GM23338 (cell line): ENCODE data around the gene POLG2. TPM values are rescaled to one million over a fixed set of nuclear protein-coding genes. Genes with fewer than 3 reads are reported as not detected.

Source experiments
- ATAC-seq: fragments of 200-7000 bp; cut with Tn5 transposase; 3 replicates; pipeline ENCODE4 v1.9.1; 2020
- DNase-seq: peaks from one replicate; pipeline ENCODE4 v3.0.0-alpha.2; 2015; ENCODE audit warnings: low spot score
- H2AFZ ChIP-seq: fragments of 200-600 bp; sonication (generic); 2 replicates; pipeline ENCODE4 v1.8.0; 2016; ENCODE audit warnings: antibody characterized with exemption, mild to moderate bottlenecking, moderate library complexity
- H3F3A ChIP-seq: fragments of 200-600 bp; sonication (generic); replicated peaks from 2 replicates; pipeline ENCODE4 v1.8.0; 2017; ENCODE audit warnings: antibody characterized with exemption, mixed run types, low read depth
- H3K27ac ChIP-seq: fragments of 200-600 bp; sonication (generic); 2 replicates; pipeline ENCODE4 v1.6.1; 2016; ENCODE audit warnings: low read depth
- H3K27me3 ChIP-seq: fragments of 200-600 bp; sonication (generic); 2 replicates; pipeline ENCODE4 v1.8.0; 2016; ENCODE audit warnings: mild to moderate bottlenecking, mixed run types, moderate library complexity; ENCODE audit not compliant: insufficient read depth
- H3K36me3 ChIP-seq: fragments of 200-600 bp; sonication (generic); 2 replicates; pipeline ENCODE4 v1.8.0; 2016; ENCODE audit warnings: mild to moderate bottlenecking; ENCODE audit not compliant: insufficient read depth
- H3K4me1 ChIP-seq: fragments of 200-600 bp; sonication (generic); 2 replicates; pipeline ENCODE4 v1.8.0; 2016; ENCODE audit warnings: mild to moderate bottlenecking, moderate library complexity; ENCODE audit not compliant: insufficient read depth
- H3K4me2 ChIP-seq: fragments of 200-600 bp; sonication (generic); 2 replicates; pipeline ENCODE4 v1.7.1; 2017; ENCODE audit warnings: mixed run types
- H3K4me3 ChIP-seq: fragments of 200-600 bp; sonication (generic); 2 replicates; pipeline ENCODE4 v1.6.1; 2016; ENCODE audit warnings: mixed run types
- H3K79me2 ChIP-seq: fragments of 200-600 bp; sonication (generic); replicated peaks from 2 replicates; pipeline ENCODE4 v1.8.0; 2017; ENCODE audit warnings: mild to moderate bottlenecking; ENCODE audit not compliant: insufficient read depth
- H3K9me2 ChIP-seq: fragments of 200-600 bp; sonication (generic); 2 replicates; pipeline ENCODE4 v1.8.0; 2017; ENCODE audit not compliant: insufficient read depth
- H4K20me1 ChIP-seq: fragments of 200-600 bp; sonication (generic); replicated peaks from 2 replicates; pipeline ENCODE4 v1.8.0; 2017; ENCODE audit warnings: mild to moderate bottlenecking; ENCODE audit not compliant: insufficient read depth
- H3K27ac Mint-ChIP-seq: 2 replicates; pipeline ENCODE4 v1.8.0; 2020; ENCODE audit warnings: inconsistent platforms, mild to moderate bottlenecking, moderate library complexity, mixed read lengths
- H3K27me3 Mint-ChIP-seq: 3 replicates; pipeline ENCODE4 v1.8.0; 2022; ENCODE audit warnings: low read depth, mild to moderate bottlenecking, moderate library complexity, mixed read lengths, inconsistent platforms; ENCODE audit not compliant: insufficient read depth, poor library complexity
- H3K36me3 Mint-ChIP-seq: 3 replicates; pipeline ENCODE4 v1.8.0; 2021; ENCODE audit warnings: low read depth, mild to moderate bottlenecking, inconsistent platforms, moderate library complexity, mixed read lengths
- H3K4me1 Mint-ChIP-seq: 3 replicates; pipeline ENCODE4 v1.8.0; 2020; ENCODE audit warnings: mild to moderate bottlenecking, inconsistent platforms, mixed read lengths
- H3K4me3 Mint-ChIP-seq: 3 replicates; pipeline ENCODE4 v1.8.0; 2021; ENCODE audit warnings: moderate library complexity, mild to moderate bottlenecking, inconsistent platforms, mixed read lengths
- H3K9me3 Mint-ChIP-seq: 3 replicates; pipeline ENCODE4 v1.8.0; 2020; ENCODE audit warnings: moderate library complexity, mild to moderate bottlenecking, inconsistent platforms, mixed read lengths
- CREB1 ChIP-seq: fragments of 250-450 bp; sonication (Bioruptor Pico); IDR thresholded peaks from 2 replicates; pipeline ENCODE4 v1.5.0; 2020; ENCODE audit warnings: low read depth, mild to moderate bottlenecking, moderate library complexity
- CTCF ChIP-seq, 2 experiments: fragments of 200-600 bp in 1 of 2; sonication (generic) in 1 of 2; conservative IDR thresholded peaks; 2 replicates each; pipeline versions ENCODE4 v1.5.1 to v1.6.1; 2016 to 2017; ENCODE audit warnings: antibody characterized with exemption in 2 of 2, low read depth in 2 of 2, mild to moderate bottlenecking in 2 of 2, moderate library complexity in 1 of 2
- ETS1 ChIP-seq: IDR thresholded peaks from 2 replicates; pipeline ENCODE4 v1.6.1; 2016; ENCODE audit warnings: antibody characterized with exemption
- EZH2 ChIP-seq: fragments of 200-600 bp; sonication (generic); IDR thresholded peaks from one replicate; pipeline ENCODE4 v1.8.0; 2017; ENCODE audit warnings: antibody characterized with exemption, mild to moderate bottlenecking, low read depth; ENCODE audit not compliant: unreplicated experiment
- JUNB ChIP-seq: IDR thresholded peaks from one replicate; pipeline ENCODE4 v1.6.1; 2016; ENCODE audit warnings: antibody characterized with exemption; ENCODE audit not compliant: unreplicated experiment
- NANOG ChIP-seq: IDR thresholded peaks from 2 replicates; pipeline ENCODE4 v1.6.1; 2016; ENCODE audit warnings: antibody characterized with exemption, borderline replicate concordance
- REST ChIP-seq: IDR thresholded peaks from one replicate; pipeline ENCODE4 v1.6.1; 2018; ENCODE audit warnings: antibody characterized with exemption; ENCODE audit not compliant: unreplicated experiment
- STAT1 ChIP-seq: IDR thresholded peaks from one replicate; pipeline ENCODE4 v1.6.1; 2016; ENCODE audit warnings: antibody characterized with exemption; ENCODE audit not compliant: unreplicated experiment
- ZNF114 ChIP-seq: fragments of 250-450 bp; sonication (Bioruptor Pico); IDR thresholded peaks from 2 replicates; pipeline ENCODE4 v1.5.0; 2020; ENCODE audit warnings: mild to moderate bottlenecking, moderate library complexity
- ZNF331 ChIP-seq: fragments of 250-450 bp; sonication (Bioruptor Pico); IDR thresholded peaks from 2 replicates; pipeline ENCODE4 v1.5.0; 2020; ENCODE audit warnings: low read depth, mild to moderate bottlenecking, moderate library complexity
- polyA plus RNA-seq: library from polyadenylated mRNA; unstranded; fragments of >200 nt; fragmentation: Nextera tagmentation; extraction: Ambion mirVana; gene quantifications from 2 replicates; pipeline ENCODE4 v1.2.1, GENCODE V29; 2016
- total RNA-seq: library from RNA; depleted of rRNA; stranded (reverse); fragments of >200 nt; shearing (Covaris generic); gene quantifications from 2 replicates; pipeline ENCODE4 v1.2.3, GENCODE V29; 2014

The POLG2 gene
- total and polyA plus RNA-seq, 2 experiments from 2014 or later, result 20.2 to 28.0 TPM

GRCh38 chr17:64540118-64540776, 43.4 kb upstream of the POLG2 start:
- Mint-ChIP-seq H3K36me3 (peaks cover 44% of the 10 kb centered on the region), H3K27me3 (peaks cover 9% of the 10 kb centered on the region), H3K4me3 (no peak overlapping the region), H3K4me1 (peaks cover 5% of the 10 kb centered on the region; the same call in 2 of the 3 replicates), H3K27ac (no peak overlapping the region), H3K9me3 (no peaks in the 10 kb centered on the region; the same call in 2 of the 3 replicates)
- ATAC-seq (no peak), DNase-seq (no peak)
- Histone ChIP-seq H3F3A (no peaks in the 10 kb centered on the region), H3K4me1 (no peaks in the 10 kb centered on the region), H3K36me3 (peaks cover 23% of the 10 kb centered on the region), H3K4me2 (no peak overlapping the region), H3K27ac (no peak overlapping the region), H2AFZ (no peak overlapping the region), H4K20me1 (peaks cover 4% of the 10 kb centered on the region; the same call in 1 of the 2 replicates), H3K4me3 (no peak overlapping the region), H3K27me3 (no peaks in the 10 kb centered on the region), H3K9me2 (no peaks in the 10 kb centered on the region), H3K79me2 (no peaks in the 10 kb centered on the region)
- TF ChIP-seq REST, result no peak
- no peak for TF ChIP-seq ETS1
- TF ChIP-seq STAT1, result no peak
- TF ChIP-seq ZNF331 (CRISPR knock-in tag), result no peak
- no peak for TF ChIP-seq EZH2
- TF ChIP-seq NANOG, result no peak
- no peak for TF ChIP-seq CREB1 (CRISPR knock-in tag)
- TF ChIP-seq JUNB, result no peak
- TF ChIP-seq CTCF (conservative IDR thresholded peaks at IDR 0.05; ENCODE audit: low read depth in 2 of 2), result no peak
- no peak for TF ChIP-seq ZNF114 (CRISPR knock-in tag)
